Activated CD4-positive, alpha-beta T cell treated with anti-CD3 and anti-CD28 coated beads, Interleukin-2, amount 10 ng/mL, durations not matched to agents 7 days and 5 days (primary cell): ENCODE measurements around the gene ASCC3. TPM values are rescaled to one million over a fixed set of nuclear protein-coding genes. Genes with fewer than 3 reads are reported as not detected.

Experiments used
- CTCF ChIA-PET: fragments of 350-600 bp; sonication (Branson Sonifier 250); formaldehyde crosslinking; loops from one replicate; lab custom pipeline; 2021; ENCODE audit warnings: antibody characterized with exemption; lab: Charles Lee
- POLR2A ChIA-PET: fragments of 350-600 bp; sonication (Branson Sonifier 250); formaldehyde crosslinking; loops from one replicate; lab custom pipeline; 2021; ENCODE audit warnings: antibody characterized with exemption; lab: Charles Lee
- DNase-seq: peaks from one replicate; pipeline ENCODE4 v3.0.0-alpha.2; 2020
- H3K27ac Mint-ChIP-seq: one replicate; pipeline ENCODE4 v1.8.0; 2021; ENCODE audit warnings: mild to moderate bottlenecking, moderate library complexity, mixed read lengths
- H3K27me3 Mint-ChIP-seq: one replicate; pipeline ENCODE4 v1.8.0; 2021; ENCODE audit warnings: mixed read lengths
- H3K36me3 Mint-ChIP-seq: one replicate; pipeline ENCODE4 v1.8.0; 2021; ENCODE audit warnings: low read depth, mixed read lengths
- H3K4me1 Mint-ChIP-seq: one replicate; pipeline ENCODE4 v1.8.0; 2021; ENCODE audit warnings: mixed read lengths
- H3K4me3 Mint-ChIP-seq: one replicate; pipeline ENCODE4 v1.8.0; 2021; ENCODE audit warnings: mild to moderate bottlenecking, moderate library complexity, mixed read lengths
- H3K9me3 Mint-ChIP-seq: one replicate; pipeline ENCODE4 v1.8.0; 2021; ENCODE audit warnings: mixed read lengths
- total RNA-seq, 2 experiments: library from RNA; stranded (reverse); gene quantifications; one replicate each; pipeline ENCODE4 v1.2.3, GENCODE V29; 2021

The ASCC3 gene
- total RNA-seq, result 10 to 100 TPM; 54.3 to 55.3 TPM

- CTCF ChIA-PET, result interaction anchor here (1.0 to 1.7 kb wide), 2 partner anchors 24 to 41 kb away, joined by 3 to 4 read pairs; no protein-coding TSS in a partner anchor
- POLR2A ChIA-PET, result no interaction called here
- Mint-ChIP-seq H3K27me3 (no peaks in the 10 kb centered on the region), H3K9me3 (no peaks in the 10 kb centered on the region), H3K4me3 (peak within 1 kb of the TSS; percentile 93), H3K27ac (peak within 1 kb of the TSS; percentile 100), H3K4me1 (peaks cover 40% of the 10 kb centered on the region), H3K36me3 (peaks cover 18% of the 10 kb centered on the region)
- DNase-seq, result peak; percentile 91
Measured at GRCh38 chr6:100880853-100881706, at the start of gene ASCC3. Gene ASCC3, minus strand, starts transcription at chr6:100881329. Its CDS starts 13,332 bp downstream, at chr6:100867997.

GRCh38 chr6:100925749-100926148 lies 44.6 kb upstream of the ASCC3 start:
- H3K9me3 Mint-ChIP-seq, result no peaks in the 10 kb centered on the region
- ChIA-PET POLR2A (no interaction called here), CTCF (no interaction called here)
- H3K36me3 Mint-ChIP-seq, result no peaks in the 10 kb centered on the region
- no peak for DNase-seq
- H3K27me3 Mint-ChIP-seq, result peaks cover 7% of the 10 kb centered on the region
- H3K4me1 Mint-ChIP-seq, result no peaks in the 10 kb centered on the region
- H3K27ac Mint-ChIP-seq, result no peak overlapping the region
- no peak overlapping the region for H3K4me3 Mint-ChIP-seq

- no peaks in the 10 kb centered on the region for H3K36me3 Mint-ChIP-seq
- no peaks in the 10 kb centered on the region for H3K4me1 Mint-ChIP-seq
- H3K9me3 Mint-ChIP-seq, result no peaks in the 10 kb centered on the region
- ChIA-PET POLR2A (no interaction called here), CTCF (no interaction called here)
- no peak overlapping the region for H3K27ac Mint-ChIP-seq
- H3K27me3 Mint-ChIP-seq, result peaks cover 7% of the 10 kb centered on the region
- DNase-seq, result no peak
- H3K4me3 Mint-ChIP-seq, result no peak overlapping the region
Measured at GRCh38 chr6:100924534-100925227, 43.6 kb upstream of the ASCC3 start.

GRCh38 chr6:100923481-100924165 lies 42.5 kb upstream of the ASCC3 start:
- H3K36me3 Mint-ChIP-seq, result no peaks in the 10 kb centered on the region
- ChIA-PET CTCF (no interaction called here), POLR2A (no interaction called here)
- H3K9me3 Mint-ChIP-seq, result no peaks in the 10 kb centered on the region
- H3K27me3 Mint-ChIP-seq, result peaks cover 7% of the 10 kb centered on the region
- no peak for DNase-seq
- H3K4me1 Mint-ChIP-seq, result no peaks in the 10 kb centered on the region
- H3K4me3 Mint-ChIP-seq, result no peak overlapping the region
- H3K27ac Mint-ChIP-seq, result no peak overlapping the region

- no peak for DNase-seq
- Mint-ChIP-seq H3K36me3 (no peaks in the 10 kb centered on the region), H3K4me1 (no peaks in the 10 kb centered on the region), H3K27me3 (peaks cover 2% of the 10 kb centered on the region), H3K4me3 (no peak overlapping the region), H3K9me3 (no peaks in the 10 kb centered on the region), H3K27ac (no peak overlapping the region)
- ChIA-PET POLR2A (no interaction called here), CTCF (no interaction called here)
Measured at GRCh38 chr6:100920028-100920605, 39.0 kb upstream of the ASCC3 start.

GRCh38 chr6:100918152-100918551 lies 37.0 kb upstream of the ASCC3 start:
- no peak for DNase-seq
- H3K4me3 Mint-ChIP-seq, result no peak overlapping the region
- ChIA-PET CTCF (no interaction called here), POLR2A (no interaction called here)
- peaks cover 2% of the 10 kb centered on the region for H3K27me3 Mint-ChIP-seq
- H3K4me1 Mint-ChIP-seq, result no peaks in the 10 kb centered on the region
- no peaks in the 10 kb centered on the region for H3K36me3 Mint-ChIP-seq
- no peak overlapping the region for H3K27ac Mint-ChIP-seq
- no peaks in the 10 kb centered on the region for H3K9me3 Mint-ChIP-seq

- no peak for DNase-seq
- peaks cover 5% of the 10 kb centered on the region for H3K27me3 Mint-ChIP-seq
- no peak overlapping the region for H3K27ac Mint-ChIP-seq
- POLR2A ChIA-PET, result no interaction called here
- H3K4me3 Mint-ChIP-seq, result no peak overlapping the region
- CTCF ChIA-PET, result no interaction called here
- H3K36me3 Mint-ChIP-seq, result no peaks in the 10 kb centered on the region
- no peaks in the 10 kb centered on the region for H3K9me3 Mint-ChIP-seq
- no peaks in the 10 kb centered on the region for H3K4me1 Mint-ChIP-seq
Measured at GRCh38 chr6:100915876-100916275, 34.7 kb upstream of the ASCC3 start.

GRCh38 chr6:100913400-100914276 lies 32.5 kb upstream of the ASCC3 start:
- Mint-ChIP-seq H3K36me3 (no peaks in the 10 kb centered on the region), H3K27me3 (peaks cover 5% of the 10 kb centered on the region)
- DNase-seq, result no peak

GRCh38 chr6:100906325-100906724 lies 25.2 kb upstream of the ASCC3 start:
- no peak overlapping the region for H3K4me3 Mint-ChIP-seq
- no peak for DNase-seq
- no peak overlapping the region for H3K27ac Mint-ChIP-seq
- POLR2A ChIA-PET, result no interaction called here
- no peaks in the 10 kb centered on the region for H3K4me1 Mint-ChIP-seq
- H3K9me3 Mint-ChIP-seq, result no peaks in the 10 kb centered on the region
- H3K36me3 Mint-ChIP-seq, result no peaks in the 10 kb centered on the region
- CTCF ChIA-PET, result interaction anchor here (0.7 kb wide), 1 partner anchor 1003 kb away, joined by 3 read pairs; no protein-coding TSS in a partner anchor
- H3K27me3 Mint-ChIP-seq, result peaks cover 4% of the 10 kb centered on the region

More at GRCh38 chr6:100913400-100914276, 32.5 kb upstream of the ASCC3 start:
- POLR2A ChIA-PET, result no interaction called here
- H3K27ac Mint-ChIP-seq, result no peak overlapping the region
- H3K4me1 Mint-ChIP-seq, result no peaks in the 10 kb centered on the region
- CTCF ChIA-PET, result no interaction called here
- H3K9me3 Mint-ChIP-seq, result no peaks in the 10 kb centered on the region
- H3K4me3 Mint-ChIP-seq, result no peak overlapping the region

GRCh38 chr6:100905067-100905466 lies 23.9 kb upstream of the ASCC3 start:
- H3K9me3 Mint-ChIP-seq, result peaks cover 2% of the 10 kb centered on the region
- POLR2A ChIA-PET, result no interaction called here
- CTCF ChIA-PET, result no interaction called here

GRCh38 chr6:100904316-100904715 lies 23.2 kb upstream of the ASCC3 start:
- H3K4me3 Mint-ChIP-seq, result no peak overlapping the region
- H3K9me3 Mint-ChIP-seq, result peaks cover 3% of the 10 kb centered on the region
- POLR2A ChIA-PET, result no interaction called here
- H3K4me1 Mint-ChIP-seq, result no peaks in the 10 kb centered on the region
- no peak for DNase-seq
- CTCF ChIA-PET, result interaction anchor here (0.5 kb wide), 1 partner anchor 210 kb away, joined by 3 read pairs; no protein-coding TSS in a partner anchor
- H3K36me3 Mint-ChIP-seq, result no peaks in the 10 kb centered on the region
- no peak overlapping the region for H3K27ac Mint-ChIP-seq
- H3K27me3 Mint-ChIP-seq, result peaks cover 4% of the 10 kb centered on the region

More at GRCh38 chr6:100905067-100905466, 23.9 kb upstream of the ASCC3 start:
- no peak overlapping the region for H3K27ac Mint-ChIP-seq
- no peaks in the 10 kb centered on the region for H3K4me1 Mint-ChIP-seq
- DNase-seq, result no peak
- no peak overlapping the region for H3K4me3 Mint-ChIP-seq
- H3K27me3 Mint-ChIP-seq, result peaks cover 3% of the 10 kb centered on the region
- no peaks in the 10 kb centered on the region for H3K36me3 Mint-ChIP-seq

- Mint-ChIP-seq H3K4me1 (no peaks in the 10 kb centered on the region), H3K4me3 (no peak overlapping the region), H3K9me3 (peaks cover 3% of the 10 kb centered on the region), H3K27me3 (peaks cover 4% of the 10 kb centered on the region), H3K36me3 (no peaks in the 10 kb centered on the region), H3K27ac (no peak overlapping the region)
- POLR2A ChIA-PET, result no interaction called here
- CTCF ChIA-PET, result no interaction called here
- DNase-seq, result no peak
Measured at GRCh38 chr6:100901582-100901981, 20.5 kb upstream of the ASCC3 start.
